ENCODE measurements around the gene PRR5. TPM values are rescaled to one million over a fixed set of nuclear protein-coding genes. Genes with fewer than 3 reads are reported as not detected.

Gene PRR5
- total and polyA plus RNA-seq, 2 of the 13 experiments (the other 11 are each of a cell fraction or from before 2014, with no cell fraction given): 11.6 to 27.5 TPM

- POLR2A ChIA-PET: no interaction called here
- ATAC-seq: no peak
- H3K9ac ChIP-seq (ENCODE audit: insufficient read depth, low read depth, low read length): no peak overlapping the region
- no peaks in the 10 kb centered on the region for H3K36me3 ChIP-seq (replicated peaks in 1 of 2; ENCODE audit: control insufficient read depth in 1 of 2, insufficient read depth in 2 of 2, low read length in 2 of 2)
- WGBS (ENCODE audit: low lambda C conversion rate): 47% methylated on average over 9 of the region's 9 CpGs
- peaks cover 0 to 6% of the 10 kb centered on the region in 2 experiments; a peak in 3 of 5 replicates for H3K27me3 ChIP-seq (ENCODE audit: control insufficient read depth in 1 of 2, insufficient read depth in 2 of 2, low read length in 2 of 2)
- H3K9me3 ChIP-seq (ENCODE audit: low read length): no peaks in the 10 kb centered on the region
- H3K79me2 ChIP-seq (ENCODE audit: insufficient read depth, low read length): no peaks in the 10 kb centered on the region
- no peak overlapping the region for H3K27ac ChIP-seq (ENCODE audit: extremely low read length, insufficient read depth, low read length)
- BruUV-seq (replicated peaks): no TSS peak
- no peak for DNase-seq (ENCODE audit: low spot score)
- CTCF ChIA-PET (ENCODE audit: low intra/inter-chr PET ratio, low total read pairs): no interaction called here
- 0 out of 2 replicates have a peak, but pooled peaks cover 3% of the 10 kb centered on the region for H4K20me1 ChIP-seq (ENCODE audit: insufficient read depth, low read length)
- H3K4me3 ChIP-seq (replicated peaks in 1 of 3; ENCODE audit: insufficient read depth in 1 of 3, low read depth in 2 of 3, low read length in 3 of 3): no peak overlapping the region
- no peak overlapping the region for H2AFZ ChIP-seq (ENCODE audit: low read length)
- FAIRE-seq: no peak
- intact Hi-C loops (cut with micrococcal nuclease; ENCODE audit: unreplicated experiment): loop anchor here (5.0 kb wide), 1 partner anchor 365 kb away; no protein-coding TSS in a partner anchor
- in situ Hi-C loops (cut with HindIII; ENCODE audit: extremely low pct_ligation_motif_present, low pct_unique_long_range_greater_than_20kb): no loop called here
- H3K4me2 ChIP-seq (ENCODE audit: low read depth, low read length): no peak overlapping the region
- H3K4me1 ChIP-seq (ENCODE audit: insufficient read depth, low read length): peaks cover 41% of the 10 kb centered on the region
- no peak for TF ChIP-seq PCBP2 (optimal IDR thresholded peaks at IDR 0.05; ENCODE audit: low read depth, low read length, poor library complexity, severe bottlenecking)
- no peak for TF ChIP-seq LRRFIP1 (CRISPR knock-in tag; conservative IDR thresholded peaks at IDR 0.05)
- no peak for TF ChIP-seq NPAS2 (CRISPR knock-in tag; IDR thresholded peaks at IDR 0.05; ENCODE audit: borderline replicate concordance)
- no peak for TF ChIP-seq JDP2 (CRISPR knock-in tag; IDR thresholded peaks at IDR 0.05; ENCODE audit: borderline replicate concordance)
- TF ChIP-seq NR3C1 (CRISPR knock-in tag; IDR thresholded peaks at IDR 0.05): no peak
- TF ChIP-seq NR2F6 (IDR thresholded peaks at IDR 0.05): no peak
- no peak for TF ChIP-seq NR2F6 (CRISPR knock-in tag; IDR thresholded peaks at IDR 0.05)
Measured at GRCh38 chr22:44741929-44742328, 39.9 kb downstream of the PRR5 start.
